ENCODE data around the gene ZBTB7C.

The ZBTB7C gene

GRCh38 chr18:48027401-48027963 is 381.7 kb downstream of the ZBTB7C start:
- DNase-seq: peak in 8 of 56 donors; percentile 4 to 47 (median 20)

DNA sequence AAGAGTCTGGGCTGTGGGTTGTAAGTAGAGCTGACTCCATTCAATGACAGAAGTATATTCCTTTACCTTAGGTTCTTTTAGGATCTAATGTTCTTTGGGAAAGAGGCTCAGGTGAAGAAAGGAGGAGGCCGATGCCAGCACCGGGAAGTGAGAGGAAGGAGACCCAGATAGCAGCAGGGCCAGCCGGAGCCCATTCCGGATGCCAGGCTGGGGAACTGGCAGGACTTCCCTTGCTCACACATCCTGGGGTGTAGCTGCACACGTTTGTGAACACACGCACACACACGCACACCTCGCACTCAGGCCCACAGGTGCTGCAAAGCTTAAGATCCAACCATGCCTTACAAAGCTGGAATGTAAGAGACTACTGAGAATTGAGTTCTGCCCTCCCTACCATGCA is 383.0 kb downstream of the ZBTB7C start:
- no peak for DNase-seq

DNA sequence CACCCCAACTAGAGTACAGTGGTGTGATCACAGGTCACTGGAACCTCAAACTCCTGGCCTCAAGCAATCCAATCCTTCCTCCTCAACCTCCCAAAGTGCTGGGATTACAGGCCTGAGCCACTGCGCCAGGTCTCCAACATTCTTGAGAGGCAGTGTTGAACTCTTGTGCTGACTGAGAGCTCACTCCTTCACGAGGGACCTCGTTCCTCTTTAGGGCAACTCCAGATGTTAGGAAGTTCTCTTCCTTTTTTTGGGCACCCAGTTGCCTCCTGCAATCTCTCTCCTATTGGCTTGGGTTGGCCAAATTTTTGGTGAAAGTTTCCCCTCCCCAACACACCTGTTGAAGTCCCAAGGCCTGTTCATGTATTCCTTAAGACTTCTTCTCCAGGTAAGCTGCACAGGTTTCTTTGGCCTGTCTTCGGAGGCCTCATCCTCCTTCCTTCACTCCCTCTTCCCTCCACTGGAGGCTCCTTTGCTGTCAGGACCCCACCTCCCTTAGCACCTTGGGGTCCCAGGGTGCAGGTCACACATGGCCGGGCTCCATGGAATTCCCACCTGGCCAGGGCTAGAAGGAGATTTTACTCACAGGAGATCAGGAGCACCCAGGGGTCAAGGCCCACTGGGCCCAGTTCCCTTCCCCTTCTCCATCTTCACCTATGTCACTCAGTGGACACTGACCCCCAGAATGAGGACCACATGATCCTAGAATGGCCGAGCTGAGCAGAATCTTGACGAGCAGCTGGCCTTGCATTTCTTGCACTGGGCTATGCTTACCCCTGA is 384.1 kb downstream of the ZBTB7C start:
- no peak for DNase-seq

DNA sequence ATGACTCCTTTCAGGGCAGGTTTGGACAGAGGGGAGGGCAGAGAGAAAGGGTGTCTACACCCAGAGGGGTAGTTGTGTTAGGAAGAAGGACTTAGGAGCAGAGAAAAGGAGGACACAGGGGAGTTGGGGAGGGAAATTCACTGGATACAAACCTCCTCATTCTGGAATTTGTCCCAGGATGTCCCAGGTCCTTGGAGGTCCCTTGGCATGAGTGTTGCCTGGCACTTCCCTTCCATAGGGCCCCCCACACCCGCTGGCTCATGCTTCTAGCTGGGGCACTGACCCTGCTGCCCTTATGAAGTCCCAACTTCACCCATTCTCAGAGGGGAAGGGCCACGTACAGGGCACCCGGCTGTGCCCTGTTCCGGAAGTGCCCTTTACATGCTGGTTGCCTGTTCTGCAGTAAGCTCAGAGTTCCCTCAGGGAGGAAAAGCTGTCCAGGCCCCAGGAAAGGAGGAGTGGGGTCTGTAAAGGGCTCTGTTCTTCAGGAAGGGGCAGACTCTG is 385.1 kb downstream of the ZBTB7C start:
- DNase-seq: no peak

- DNase-seq: peak in 18 of 56 donors; percentile 4 to 55 (median 14)
These were observed 385.7 kb downstream of the ZBTB7C start for GRCh38 chr18:48023334-48024008.

DNA sequence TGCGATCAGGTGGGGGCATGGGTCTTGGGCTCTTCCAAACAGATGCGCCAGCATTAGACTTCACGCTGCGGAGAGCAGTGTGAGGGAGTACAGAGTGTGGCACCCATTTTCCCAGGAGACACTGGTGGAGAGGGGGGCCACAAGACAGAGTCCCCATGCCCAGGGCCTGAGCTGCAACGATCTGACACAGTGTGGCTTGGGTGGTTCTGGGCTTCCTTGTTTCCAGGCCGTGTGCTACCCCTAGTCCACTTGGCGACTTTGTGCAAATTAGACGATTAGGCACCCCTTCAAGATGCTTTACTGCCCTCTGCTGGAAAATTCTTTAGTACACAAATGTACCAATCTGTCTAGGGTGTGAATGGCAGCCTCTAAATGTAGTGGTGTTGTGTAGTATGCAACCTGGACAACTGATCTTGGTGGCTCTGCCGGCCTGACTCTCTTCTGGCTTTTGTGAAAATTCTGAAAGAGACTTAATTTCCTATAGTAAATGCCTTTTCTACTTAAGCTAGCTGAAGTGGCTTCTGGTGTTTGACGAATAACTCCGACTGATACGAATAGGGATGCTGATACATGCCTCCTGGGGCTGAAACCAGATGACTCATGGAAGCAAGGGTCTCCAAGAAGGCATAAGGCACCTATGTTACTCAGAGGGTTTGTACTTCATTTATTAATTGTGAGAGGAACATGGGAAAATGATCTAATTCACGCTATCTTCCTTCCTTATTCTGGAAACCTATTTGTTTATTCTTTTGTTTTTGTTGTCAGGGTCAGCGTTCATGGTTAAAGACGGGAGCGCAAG is 386.5 kb downstream of the ZBTB7C start:
- peak in 11 of 56 donors; percentile 5 to 34 (median 16) for DNase-seq

DNA sequence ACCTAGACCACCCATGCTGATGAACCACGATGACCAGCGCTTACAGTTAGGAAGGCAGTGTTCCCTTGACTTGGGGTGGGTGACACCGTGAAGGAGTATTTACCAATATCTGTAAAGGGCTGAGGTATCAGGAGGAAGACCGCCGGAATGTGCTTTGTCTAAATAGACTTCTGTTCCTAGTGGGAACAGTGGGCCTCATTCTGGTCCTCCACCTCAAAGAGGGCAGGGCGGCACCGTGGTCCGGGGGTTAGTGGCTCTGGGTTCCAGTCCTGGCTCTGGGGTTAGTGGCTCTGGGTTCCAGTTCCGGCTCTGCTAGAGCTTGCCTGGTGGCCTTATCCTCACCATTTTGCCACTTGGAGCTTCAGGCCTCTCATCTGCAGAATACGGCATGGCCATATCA is 387.2 kb downstream of the ZBTB7C start:
- no peak for DNase-seq

- DNase-seq: no peak
These were observed 387.8 kb downstream of the ZBTB7C start for GRCh38 chr18:48021273-48021914.

DNA sequence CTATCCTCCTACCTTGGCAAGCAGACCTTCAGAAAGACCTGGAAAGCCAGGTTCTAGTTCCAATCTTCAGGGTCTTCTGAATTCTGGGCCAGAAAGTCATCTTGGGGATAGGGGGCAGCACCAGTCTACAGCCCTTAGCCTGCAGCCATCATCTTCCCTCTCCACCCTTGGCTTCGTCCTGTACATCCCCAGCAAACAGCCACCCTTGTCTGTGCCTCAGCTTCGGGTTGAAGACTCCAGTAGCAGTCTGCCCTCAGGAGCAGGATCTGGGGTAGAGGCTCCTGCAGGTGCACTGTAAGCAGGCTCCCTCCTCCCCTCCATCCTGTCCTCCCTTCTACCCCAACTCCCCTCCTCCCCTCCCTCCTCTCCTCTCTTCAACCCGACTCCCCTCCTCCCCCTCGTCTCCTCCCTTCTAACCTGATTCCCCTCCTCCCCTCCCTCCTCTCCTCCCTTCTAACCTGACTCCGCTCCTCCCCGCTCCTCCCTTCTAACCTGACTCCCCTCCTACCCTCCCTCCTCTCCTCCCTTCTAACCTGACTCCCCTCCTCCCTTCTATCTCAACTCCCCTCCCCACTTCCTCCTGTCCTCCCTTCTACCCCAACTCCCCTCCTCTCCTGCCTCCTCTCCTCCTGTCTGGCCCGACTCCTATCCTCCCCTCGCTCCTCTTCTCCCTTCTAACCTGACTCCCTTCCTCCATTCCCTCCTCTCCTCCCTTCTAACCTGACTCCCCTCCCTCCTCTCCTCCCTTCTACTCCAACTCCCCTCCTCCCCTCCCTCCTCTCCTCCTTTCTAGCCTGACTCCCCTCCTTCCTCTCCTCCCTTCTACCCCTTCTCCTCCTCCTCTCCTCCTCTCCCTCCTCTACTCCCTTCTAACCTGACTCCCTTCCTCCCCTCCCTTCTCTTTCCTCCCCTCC is 388.6 kb downstream of the ZBTB7C start:
- DNase-seq: no peak

DNA sequence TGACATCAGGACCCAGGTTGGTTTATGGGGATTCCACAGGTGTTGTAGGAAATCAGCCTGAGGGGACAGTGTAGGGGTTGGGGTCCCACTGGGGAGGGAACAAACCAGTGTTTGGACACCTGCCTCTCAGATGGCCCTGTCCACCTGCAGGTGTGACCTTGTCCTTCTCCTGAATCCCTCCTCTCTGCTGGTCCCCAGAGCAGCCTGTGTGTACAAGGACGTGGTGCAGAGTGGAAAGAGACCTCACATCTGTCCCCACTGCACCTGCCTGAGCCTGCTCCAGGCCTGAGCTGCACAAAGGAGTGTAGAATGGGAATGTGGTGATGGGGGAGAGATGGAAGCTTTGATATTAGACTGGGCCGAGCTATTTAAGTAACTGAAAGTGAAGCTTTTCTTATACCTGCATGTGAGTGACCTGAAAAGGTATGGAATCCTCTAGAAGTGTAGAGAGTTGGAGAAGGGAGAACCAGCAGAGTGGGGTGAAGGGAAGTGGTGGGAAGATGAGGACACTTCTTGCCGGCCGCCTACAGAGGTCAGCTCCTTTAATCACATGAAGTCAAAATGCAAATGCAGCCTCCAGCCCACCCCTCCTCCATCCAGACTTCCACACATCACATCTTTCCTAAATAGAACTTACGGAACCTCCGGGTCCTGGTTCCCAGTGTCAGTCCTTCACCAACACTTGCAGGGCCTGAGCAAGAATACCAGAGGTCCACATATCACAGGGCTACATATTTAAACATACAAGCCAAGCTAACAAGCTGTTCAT is 389.4 kb downstream of the ZBTB7C start:
- no peak for DNase-seq

DNA sequence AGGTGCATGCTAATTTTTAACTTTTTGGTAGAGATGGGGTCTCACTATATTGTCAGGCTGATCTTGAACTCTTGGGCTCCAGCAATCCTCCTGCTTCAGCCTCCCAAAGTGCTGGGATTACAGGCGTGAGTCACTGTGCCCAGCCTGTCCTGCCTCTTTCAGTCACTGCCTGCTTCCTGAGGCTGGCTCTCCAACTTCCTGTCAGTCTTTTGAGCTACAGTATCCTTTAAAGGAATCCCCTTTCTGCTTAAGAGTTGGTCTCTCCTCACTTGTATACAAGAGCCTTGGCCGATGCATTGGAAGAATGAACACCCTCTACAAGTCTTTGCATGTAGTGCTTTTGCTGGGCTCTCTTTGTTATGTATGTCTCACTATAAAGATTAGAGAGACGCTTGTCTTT is 390.3 kb downstream of the ZBTB7C start:
- no peak for DNase-seq

- no peak for DNase-seq
These were observed 391.5 kb downstream of the ZBTB7C start for GRCh38 chr18:48017635-48018034.

GRCh38 chr18:48013162-48013561 is 396.0 kb downstream of the ZBTB7C start:
- no peak for DNase-seq

DNA sequence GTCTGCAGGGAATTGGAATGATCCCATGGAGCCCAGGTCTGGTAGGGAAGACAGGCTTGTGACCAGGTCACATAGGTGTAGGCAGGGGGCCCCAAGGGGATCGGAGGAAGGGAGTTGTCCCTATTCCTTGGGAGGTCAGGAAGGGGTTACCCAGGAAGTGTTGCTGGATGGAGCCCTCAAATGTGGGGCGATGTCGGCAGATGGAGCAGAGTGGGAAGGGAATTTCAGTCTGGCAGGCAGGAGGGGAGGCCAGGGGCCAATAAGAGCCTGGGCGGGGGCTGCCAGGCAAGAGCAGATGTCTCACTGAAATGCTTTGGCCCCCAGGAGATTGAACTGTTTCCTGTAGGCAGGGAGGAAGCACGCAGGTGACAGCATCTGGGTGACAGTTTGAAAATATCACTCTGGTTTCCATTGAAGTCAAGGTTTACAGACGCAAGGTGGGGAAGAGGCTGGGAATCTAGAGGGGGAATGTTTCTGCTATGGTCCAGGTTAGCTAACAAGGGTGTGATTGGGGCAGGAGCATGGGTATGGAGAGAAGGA is 397.2 kb downstream of the ZBTB7C start:
- no peak for DNase-seq

GRCh38 chr18:48010264-48010663 is 398.9 kb downstream of the ZBTB7C start:
- no peak for DNase-seq

DNA sequence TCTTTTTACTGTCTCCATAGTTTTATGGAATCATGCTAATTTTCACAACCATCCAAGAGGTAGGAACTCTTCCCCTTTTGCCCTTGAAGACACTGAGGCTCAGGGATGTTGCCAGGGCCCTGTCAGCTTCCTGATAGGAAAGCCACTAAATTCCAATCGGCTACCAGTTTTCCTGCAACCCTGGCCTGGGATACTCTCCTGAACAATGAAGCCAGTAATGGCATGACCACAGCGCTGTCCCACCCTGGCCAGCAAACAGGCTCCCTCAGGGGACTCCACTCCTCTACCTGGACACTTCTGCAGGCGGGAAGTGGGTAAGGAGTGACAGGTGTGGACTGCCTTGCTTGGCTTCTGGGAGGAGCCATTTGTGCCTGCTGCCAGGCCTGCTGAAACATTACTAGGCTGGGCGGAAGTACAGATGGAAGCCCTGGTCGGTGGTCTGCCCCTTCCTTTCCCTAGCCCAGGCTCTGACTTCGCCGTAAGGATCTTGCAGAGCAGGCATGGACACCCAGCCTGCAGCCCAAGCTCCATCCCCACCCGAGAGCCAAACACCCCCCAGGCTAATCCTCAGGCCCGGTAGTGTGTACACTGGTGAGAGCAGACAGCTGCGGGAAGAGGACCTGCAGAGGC is 400.0 kb downstream of the ZBTB7C start:
- no peak for DNase-seq

DNA sequence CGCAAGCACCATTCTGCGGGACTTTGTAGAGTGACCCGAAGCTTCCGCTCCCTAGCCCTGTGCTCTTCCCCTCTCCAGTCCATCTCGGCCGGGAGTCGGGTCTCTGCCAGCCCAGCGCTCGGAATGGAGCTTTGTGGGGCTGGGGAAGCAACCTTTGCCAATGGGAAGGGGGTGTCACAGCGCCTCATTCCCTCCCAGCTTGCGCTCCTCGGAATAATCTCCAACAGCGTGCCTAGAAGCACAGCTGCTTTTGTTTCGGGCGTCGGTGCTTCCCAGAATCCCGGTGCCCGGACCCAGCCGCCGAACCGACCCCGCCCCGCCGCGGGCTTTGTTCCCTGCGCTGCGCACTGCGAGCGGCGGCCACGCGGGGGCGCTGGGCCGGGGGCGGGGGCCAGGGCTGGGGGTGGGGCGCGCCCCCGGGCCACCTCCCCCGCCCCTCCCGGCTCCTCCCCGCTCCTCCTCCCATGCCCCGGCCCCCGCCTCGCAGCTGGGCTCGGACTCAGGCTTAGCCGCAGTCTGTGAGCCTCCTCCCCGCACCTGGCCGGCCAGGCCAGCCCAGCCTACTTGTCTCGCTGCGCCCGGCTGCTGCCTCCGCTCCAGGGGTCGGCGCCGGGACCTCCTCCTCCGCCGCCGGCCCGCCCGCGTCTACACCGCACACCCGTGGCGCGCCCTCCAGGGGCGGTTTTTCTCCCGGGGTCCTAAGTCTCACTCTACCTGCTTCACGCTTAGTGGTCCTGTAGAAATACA is 401.1 kb downstream of the ZBTB7C start:
- peak in 21 of 56 donors; percentile 5 to 65 (median 27) for DNase-seq

DNA sequence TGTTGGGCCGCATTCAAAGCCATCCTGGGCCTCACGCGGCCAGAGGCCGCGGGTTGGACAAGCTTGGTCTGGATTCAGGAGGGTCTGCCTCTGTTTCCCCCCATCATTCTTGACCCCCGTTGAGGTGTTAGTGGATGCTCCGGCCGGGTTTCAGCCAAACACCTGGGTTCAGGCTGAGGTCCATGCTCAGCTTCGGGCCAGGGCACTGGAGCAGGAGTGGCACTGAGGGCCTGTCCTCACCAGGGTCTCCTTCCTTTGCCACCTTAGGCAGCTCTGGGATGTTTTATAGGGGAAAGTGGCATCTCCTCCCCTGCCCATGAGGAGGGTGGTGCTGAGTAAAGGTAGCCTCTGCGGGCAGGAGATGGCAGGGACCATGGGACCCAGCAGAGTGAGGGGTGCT is 401.8 kb downstream of the ZBTB7C start:
- DNase-seq: no peak
